ENCODE measurements around the gene ZPBP2. TPM values are rescaled to one million over a fixed set of nuclear protein-coding genes. Genes with fewer than 3 reads are reported as not detected.
"Not testable (repeated sequence)": the region's sequence is repeated elsewhere in the genome, so short reads cannot be mapped to it uniquely, and the experiment has no call there.

Gene ZPBP2
- polyA plus RNA-seq, 3 donors: not detected

DNA sequence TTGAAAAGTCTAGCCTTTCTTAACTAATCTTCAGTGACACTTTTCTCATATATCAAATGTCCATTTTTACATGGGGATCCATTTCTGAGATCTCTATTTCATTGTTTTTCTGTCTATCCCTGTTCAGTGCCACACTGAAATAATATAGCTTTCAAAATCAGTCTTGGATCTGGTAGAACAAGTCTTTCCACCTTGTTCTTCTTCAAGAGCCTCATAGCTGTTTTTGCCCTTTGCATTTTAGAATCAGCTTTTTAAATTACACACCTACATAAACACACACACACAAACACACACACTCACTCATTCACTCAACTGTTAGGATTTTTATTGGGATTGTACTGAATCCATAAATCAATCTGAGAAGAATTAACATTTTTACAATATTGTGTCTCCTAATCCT is 31.2 kb downstream of the ZPBP2 start:
- no peak overlapping the region for H3K27ac Mint-ChIP-seq

DNA sequence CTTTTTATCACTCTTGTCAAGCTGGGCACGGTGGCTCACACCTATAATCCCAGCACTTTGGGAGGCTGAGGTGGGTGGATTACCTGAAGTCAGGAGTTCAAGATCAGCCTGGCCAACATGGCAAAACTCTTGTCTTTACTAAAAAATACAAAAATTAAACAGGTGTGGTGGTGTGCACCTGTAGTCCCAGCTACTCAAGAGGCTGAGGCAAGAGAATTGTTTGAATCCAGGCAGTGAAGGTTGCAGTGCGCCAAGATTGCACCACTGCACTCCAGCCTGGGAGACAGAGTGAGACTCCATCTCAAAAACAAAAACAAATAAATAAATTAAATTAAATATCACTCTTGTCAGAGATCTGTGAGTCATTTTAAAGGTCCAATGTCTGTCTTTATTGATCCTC is 34.0 kb downstream of the ZPBP2 start:
- DNase-seq; H3K4me3 ChIP-seq (replicated peaks in 1 of 3; ENCODE audit: low read depth in 2 of 3, low read length in 3 of 3); H4K20me1 ChIP-seq (ENCODE audit: insufficient read depth, low read length); H3K4me3 Mint-ChIP-seq; H3K27ac Mint-ChIP-seq; H3K79me2 ChIP-seq (ENCODE audit: insufficient read depth, low read length); H3K27ac ChIP-seq (ENCODE audit: low read depth in 1 of 2, low read length in 2 of 2); H3K9ac ChIP-seq (ENCODE audit: insufficient read depth, low read length, poor library complexity, severe bottlenecking); H3K9me3 ChIP-seq (replicated peaks in 1 of 2; ENCODE audit: control insufficient read depth in 1 of 2, insufficient read depth in 1 of 2, low read length in 2 of 2); H3K4me1 Mint-ChIP-seq; H3K27me3 Mint-ChIP-seq (ENCODE audit: low read depth in 3 of 3); H3K36me3 ChIP-seq (replicated peaks in 1 of 2; ENCODE audit: control insufficient read depth in 1 of 2, insufficient read depth in 2 of 2, low read length in 2 of 2); H3K4me1 ChIP-seq (ENCODE audit: control insufficient read depth in 1 of 2, insufficient read depth in 2 of 2, low read length in 2 of 2); H3K36me3 Mint-ChIP-seq; H3K4me2 ChIP-seq (replicated peaks; ENCODE audit: extremely low read depth, low read length, poor library complexity, severe bottlenecking); H2AFZ ChIP-seq (ENCODE audit: insufficient read depth, low read depth, low read length, poor library complexity, severe bottlenecking); H3K27me3 ChIP-seq (ENCODE audit: control insufficient read depth in 2 of 2, insufficient read depth in 2 of 2, low read length in 2 of 2); intact Hi-C loops (cut with micrococcal nuclease); H3K9me3 Mint-ChIP-seq: not testable (repeated sequence)
- WGBS (ENCODE audit: insufficient coverage): no CpG with 5 or more reads among the region's 2 CpGs

More for the DNA sequence above, 31.2 kb downstream of the ZPBP2 start:
- H3K27ac ChIP-seq (ENCODE audit: low read depth in 1 of 2, low read length in 2 of 2): no peak overlapping the region
- TF ChIP-seq, protein P1, sequence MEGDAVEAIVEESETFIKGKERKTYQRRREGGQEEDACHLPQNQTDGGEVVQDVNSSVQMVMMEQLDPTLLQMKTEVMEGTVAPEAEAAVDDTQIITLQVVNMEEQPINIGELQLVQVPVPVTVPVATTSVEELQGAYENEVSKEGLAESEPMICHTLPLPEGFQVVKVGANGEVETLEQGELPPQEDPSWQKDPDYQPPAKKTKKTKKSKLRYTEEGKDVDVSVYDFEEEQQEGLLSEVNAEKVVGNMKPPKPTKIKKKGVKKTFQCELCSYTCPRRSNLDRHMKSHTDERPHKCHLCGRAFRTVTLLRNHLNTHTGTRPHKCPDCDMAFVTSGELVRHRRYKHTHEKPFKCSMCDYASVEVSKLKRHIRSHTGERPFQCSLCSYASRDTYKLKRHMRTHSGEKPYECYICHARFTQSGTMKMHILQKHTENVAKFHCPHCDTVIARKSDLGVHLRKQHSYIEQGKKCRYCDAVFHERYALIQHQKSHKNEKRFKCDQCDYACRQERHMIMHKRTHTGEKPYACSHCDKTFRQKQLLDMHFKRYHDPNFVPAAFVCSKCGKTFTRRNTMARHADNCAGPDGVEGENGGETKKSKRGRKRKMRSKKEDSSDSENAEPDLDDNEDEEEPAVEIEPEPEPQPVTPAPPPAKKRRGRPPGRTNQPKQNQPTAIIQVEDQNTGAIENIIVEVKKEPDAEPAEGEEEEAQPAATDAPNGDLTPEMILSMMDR (IDR thresholded peaks at IDR 0.05): no peak
- no peaks in the 10 kb centered on the region for H3K36me3 ChIP-seq (replicated peaks in 1 of 2; ENCODE audit: control insufficient read depth in 1 of 2, insufficient read depth in 2 of 2, low read length in 2 of 2)
- intact Hi-C loops (cut with micrococcal nuclease): no loop called here
- H3K4me1 Mint-ChIP-seq: peaks cover 7% of the 10 kb centered on the region
- no peaks in the 10 kb centered on the region for H3K27me3 ChIP-seq (ENCODE audit: control insufficient read depth in 2 of 2, insufficient read depth in 2 of 2, low read length in 2 of 2)
- H3K9ac ChIP-seq (ENCODE audit: insufficient read depth, low read length, poor library complexity, severe bottlenecking): no peak overlapping the region
- no peak overlapping the region for H3K4me2 ChIP-seq (replicated peaks; ENCODE audit: extremely low read depth, low read length, poor library complexity, severe bottlenecking)
- no peaks in the 10 kb centered on the region for H3K4me1 ChIP-seq (ENCODE audit: control insufficient read depth in 1 of 2, insufficient read depth in 2 of 2, low read length in 2 of 2)
- peak overlapping the region in 1 of 2 donors; percentile 31 for H3K4me3 Mint-ChIP-seq
- no peak overlapping the region for H3K4me3 ChIP-seq (replicated peaks in 1 of 3; ENCODE audit: low read depth in 2 of 3, low read length in 3 of 3)
- no peak overlapping the region for H2AFZ ChIP-seq (ENCODE audit: insufficient read depth, low read depth, low read length, poor library complexity, severe bottlenecking)
- no peaks in the 10 kb centered on the region for H3K9me3 ChIP-seq (replicated peaks in 1 of 2; ENCODE audit: control insufficient read depth in 1 of 2, insufficient read depth in 1 of 2, low read length in 2 of 2)
- peaks cover 0 to 2% (median 0%) of the 10 kb centered on the region in 7 donors for H3K9me3 Mint-ChIP-seq
- no peaks in the 10 kb centered on the region for H3K36me3 Mint-ChIP-seq
- DNase-seq: no peak
- H4K20me1 ChIP-seq (ENCODE audit: insufficient read depth, low read length): no peaks in the 10 kb centered on the region
- no peaks in the 10 kb centered on the region for H3K79me2 ChIP-seq (ENCODE audit: insufficient read depth, low read length)
- H3K27me3 Mint-ChIP-seq (ENCODE audit: low read depth in 3 of 3): peaks cover 0 to 9% (median 3%) of the 10 kb centered on the region in 3 donors

Data from CD14-positive monocyte (primary cell).